GM10266 (cell line): Measurements from ENCODE around the gene SMCHD1.

Experiments used
- DNase-seq: peaks from one replicate; pipeline ENCODE4 v3.0.0; 2012; ENCODE audit errors: extremely low spot score
- TF ChIP-seq, protein P1 (sequence below): IDR thresholded peaks from 2 replicates; pipeline ENCODE4 v1.5.1; 2012; ENCODE audit warnings: mild to moderate bottlenecking, low read depth; ENCODE audit not compliant: control insufficient read depth, insufficient read depth; ENCODE audit errors: missing control alignments

The SMCHD1 gene

GRCh38 chr18:2774669-2775068, 119.1 kb downstream of the SMCHD1 start:
- TF ChIP-seq, protein P1, sequence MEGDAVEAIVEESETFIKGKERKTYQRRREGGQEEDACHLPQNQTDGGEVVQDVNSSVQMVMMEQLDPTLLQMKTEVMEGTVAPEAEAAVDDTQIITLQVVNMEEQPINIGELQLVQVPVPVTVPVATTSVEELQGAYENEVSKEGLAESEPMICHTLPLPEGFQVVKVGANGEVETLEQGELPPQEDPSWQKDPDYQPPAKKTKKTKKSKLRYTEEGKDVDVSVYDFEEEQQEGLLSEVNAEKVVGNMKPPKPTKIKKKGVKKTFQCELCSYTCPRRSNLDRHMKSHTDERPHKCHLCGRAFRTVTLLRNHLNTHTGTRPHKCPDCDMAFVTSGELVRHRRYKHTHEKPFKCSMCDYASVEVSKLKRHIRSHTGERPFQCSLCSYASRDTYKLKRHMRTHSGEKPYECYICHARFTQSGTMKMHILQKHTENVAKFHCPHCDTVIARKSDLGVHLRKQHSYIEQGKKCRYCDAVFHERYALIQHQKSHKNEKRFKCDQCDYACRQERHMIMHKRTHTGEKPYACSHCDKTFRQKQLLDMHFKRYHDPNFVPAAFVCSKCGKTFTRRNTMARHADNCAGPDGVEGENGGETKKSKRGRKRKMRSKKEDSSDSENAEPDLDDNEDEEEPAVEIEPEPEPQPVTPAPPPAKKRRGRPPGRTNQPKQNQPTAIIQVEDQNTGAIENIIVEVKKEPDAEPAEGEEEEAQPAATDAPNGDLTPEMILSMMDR: no peak
- DNase-seq: no peak

DNA sequence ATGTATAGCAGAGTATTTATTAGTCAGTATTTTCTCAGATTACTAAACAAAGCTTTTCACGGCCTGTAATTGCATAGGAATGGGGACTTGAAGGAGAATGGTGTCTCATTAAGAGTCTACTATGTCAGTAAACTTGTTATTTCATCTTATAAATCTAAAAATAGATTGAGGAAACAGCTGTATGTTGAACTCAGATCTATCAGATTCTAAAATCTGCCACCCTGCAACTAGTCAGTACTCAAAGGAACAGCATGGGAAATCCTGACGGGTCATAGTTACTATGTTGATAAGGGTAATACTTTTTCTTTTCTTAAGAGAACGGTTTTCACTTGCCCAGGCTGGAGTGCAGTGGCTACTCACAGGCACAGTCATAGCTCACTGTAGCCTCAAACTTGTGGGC, 121.1 kb downstream of the SMCHD1 start:
- DNase-seq: no peak
- TF ChIP-seq, protein P1: no peak

DNA sequence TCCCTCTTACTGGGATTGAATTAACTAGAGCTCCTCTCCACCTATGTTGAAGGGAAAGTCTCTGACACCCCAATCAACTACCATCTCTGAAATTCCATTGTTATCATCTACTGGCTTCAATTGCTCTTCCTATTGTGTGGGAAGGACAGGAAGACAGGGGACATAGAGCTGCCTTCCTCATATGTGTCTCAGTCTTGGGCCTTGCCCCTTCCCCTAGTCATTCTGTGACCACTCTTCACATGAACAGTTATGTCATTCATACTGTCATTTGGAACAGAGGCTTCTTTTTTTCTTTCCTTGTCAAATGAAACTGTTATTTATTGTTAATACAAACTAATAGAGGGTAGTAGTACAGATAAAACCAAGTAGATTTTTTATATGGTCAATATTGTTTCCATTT, 121.7 kb downstream of the SMCHD1 start:
- no peak for DNase-seq
- TF ChIP-seq, protein P1: no peak

- TF ChIP-seq, protein P1: no peak
- DNase-seq: no peak
Measured at GRCh38 chr18:2780750-2781149, 125.2 kb downstream of the SMCHD1 start.

DNA sequence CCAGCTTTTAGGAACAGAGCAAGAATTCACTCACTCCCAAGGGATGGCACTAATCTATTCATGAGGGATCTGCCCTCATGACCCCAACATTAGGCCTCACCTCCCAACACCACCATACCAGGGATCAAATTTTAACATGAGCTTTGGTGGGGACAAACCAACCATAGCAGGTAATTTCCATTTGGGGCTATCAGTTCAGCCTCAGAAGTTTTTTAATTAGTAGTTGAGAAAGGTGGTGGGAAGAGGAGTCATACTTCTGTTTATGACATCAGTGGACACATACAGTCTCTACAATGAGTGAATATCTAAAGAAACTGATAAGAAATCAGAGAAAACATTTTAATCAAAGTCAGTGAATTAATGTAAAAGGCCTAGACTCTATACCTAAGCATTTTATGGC, 131.7 kb downstream of the SMCHD1 start:
- TF ChIP-seq, protein P1: no peak
- DNase-seq: no peak

DNA sequence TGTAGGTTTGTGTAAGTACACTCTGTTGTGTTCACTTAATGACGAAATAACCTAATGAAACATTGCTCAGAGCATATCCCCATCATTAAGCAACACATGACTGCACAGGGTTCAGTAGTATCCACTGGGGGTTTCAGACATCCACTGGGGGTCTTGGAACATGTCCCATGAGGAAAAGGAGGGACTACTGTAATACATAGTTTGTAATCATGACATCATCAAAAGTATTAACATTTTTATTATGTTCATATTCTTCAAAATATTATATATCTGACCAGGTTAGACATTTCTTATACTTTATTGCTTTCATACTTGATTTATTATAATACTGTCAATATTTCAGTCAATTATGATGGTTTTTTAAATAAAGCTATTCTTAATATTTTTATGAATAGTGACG, 136.9 kb downstream of the SMCHD1 start:
- TF ChIP-seq, protein P1: no peak
- DNase-seq: no peak

DNA sequence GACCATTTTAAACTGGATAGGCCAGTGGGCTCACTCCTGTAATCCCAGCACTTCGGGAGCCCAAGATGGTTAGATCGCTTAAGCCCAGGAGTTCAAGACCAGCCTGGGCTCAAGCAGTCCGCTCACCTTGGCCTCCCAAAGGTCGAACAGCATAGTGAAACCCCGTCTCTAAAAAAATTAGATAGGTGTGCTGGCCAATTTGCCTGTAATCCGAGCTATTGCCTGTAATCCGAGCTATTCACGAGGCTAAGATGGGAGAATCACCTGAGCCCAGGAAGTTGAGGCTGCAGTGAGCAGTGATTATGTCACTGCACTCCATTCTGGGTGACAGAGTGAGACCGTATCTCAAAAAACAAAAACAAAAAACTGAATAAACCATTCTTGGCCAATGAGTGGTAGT, 138.6 kb downstream of the SMCHD1 start:
- TF ChIP-seq, protein P1: no peak
- no peak for DNase-seq
